GM23248 (cell line): ENCODE results near the gene MBNL1. TPM values are rescaled to one million over a fixed set of nuclear protein-coding genes. Genes with fewer than 3 reads are reported as not detected.
"Not testable (repeated sequence)": the region's sequence is repeated elsewhere in the genome, so short reads cannot be mapped to it uniquely, and the experiment has no call there.

Experiments
- DNase-seq: peaks from one replicate; pipeline ENCODE4 v3.0.0-alpha.2; 2015
- H2AFZ ChIP-seq: fragments of 200-600 bp; sonication (generic); 2 replicates; pipeline ENCODE4 v1.6.1; 2016; ENCODE audit warnings: antibody characterized with exemption
- H3F3A ChIP-seq: fragments of 200-600 bp; sonication (generic); 2 replicates; pipeline ENCODE4 v1.6.1; 2016; ENCODE audit warnings: mild to moderate bottlenecking, antibody characterized with exemption, mixed run types; ENCODE audit not compliant: insufficient read depth
- H3K27ac ChIP-seq: fragments of 200-600 bp; sonication (generic); 2 replicates; pipeline ENCODE4 v1.5.1; 2016; ENCODE audit warnings: mild to moderate bottlenecking
- H3K27me3 ChIP-seq: fragments of 200-600 bp; sonication (generic); replicated peaks from 2 replicates; pipeline ENCODE4 v1.6.1; 2016; ENCODE audit warnings: mild to moderate bottlenecking; ENCODE audit not compliant: insufficient read depth
- H3K36me3 ChIP-seq: fragments of 200-600 bp; sonication (generic); 2 replicates; pipeline ENCODE4 v1.6.1; 2016; ENCODE audit warnings: low read depth, mild to moderate bottlenecking
- H3K4me1 ChIP-seq: fragments of 200-600 bp; sonication (generic); 2 replicates; pipeline ENCODE4 v1.6.1; 2016; ENCODE audit warnings: mild to moderate bottlenecking; ENCODE audit not compliant: insufficient read depth
- H3K4me2 ChIP-seq: fragments of 200-600 bp; sonication (generic); one replicate; pipeline ENCODE4 v1.6.1; 2016; ENCODE audit warnings: mild to moderate bottlenecking; ENCODE audit not compliant: unreplicated experiment
- H3K4me3 ChIP-seq: fragments of 200-600 bp; sonication (generic); 2 replicates; pipeline ENCODE4 v1.5.1; 2016; ENCODE audit warnings: mild to moderate bottlenecking
- H3K79me2 ChIP-seq: fragments of 200-600 bp; sonication (generic); 2 replicates; pipeline ENCODE4 v1.6.1; 2016; ENCODE audit warnings: mild to moderate bottlenecking; ENCODE audit not compliant: insufficient read depth
- H3K9ac ChIP-seq: fragments of 200-600 bp; sonication (generic); 2 replicates; pipeline ENCODE4 v1.6.1; 2016; ENCODE audit warnings: mild to moderate bottlenecking
- H3K9me2 ChIP-seq: fragments of 200-600 bp; sonication (generic); 2 replicates; pipeline ENCODE4 v1.6.1; 2016; ENCODE audit warnings: mixed run types, mild to moderate bottlenecking, moderate library complexity; ENCODE audit not compliant: insufficient read depth
- H3K9me3 ChIP-seq: fragments of 200-600 bp; sonication (generic); one replicate; pipeline ENCODE4 v1.6.1; 2017; ENCODE audit warnings: low read depth
- H4K20me1 ChIP-seq: fragments of 200-600 bp; sonication (generic); 2 replicates; pipeline ENCODE4 v1.6.0; 2016; ENCODE audit not compliant: insufficient read depth
- EZH2 ChIP-seq: fragments of 200-600 bp; sonication (generic); IDR thresholded peaks from 2 replicates; pipeline ENCODE4 v1.6.1; 2018; ENCODE audit warnings: antibody characterized with exemption, mild to moderate bottlenecking; ENCODE audit not compliant: insufficient read depth, poor library complexity, severe bottlenecking
- EZH2phosphoT487 ChIP-seq: fragments of 200-600 bp; sonication (generic); IDR thresholded peaks from 2 replicates; pipeline ENCODE4 v1.6.1; 2018; ENCODE audit warnings: antibody characterized with exemption, moderate library complexity, mild to moderate bottlenecking, low read depth; ENCODE audit not compliant: insufficient read depth
- WGBS, 2 experiments: methylation state at CpG; one replicate each; pipeline ENCODE4 v1.1.6; 2015 to 2017; ENCODE audit warnings: low lambda C conversion rate in 2 of 2, low coverage in 1 of 2; ENCODE audit errors: missing lambda C conversion rate in 2 of 2; 5-methylcytosine and 5-hydroxymethylcytosine counted together
- in situ Hi-C: fragments of 300-500 bp; cut with MboI; formaldehyde crosslinking; loops from 2 replicates; pipeline ENCODE4 v1.15.0; 2020
- polyA plus RNA-seq: library from polyadenylated mRNA; unstranded; fragments of >200 nt; fragmentation: Nextera tagmentation; extraction: Ambion mirVana; gene quantifications from 2 replicates; pipeline ENCODE4 v1.2.1, GENCODE V29; 2016
- total RNA-seq: library from RNA; depleted of rRNA; stranded (reverse); fragments of >200 nt; shearing (Covaris generic); gene quantifications from 2 replicates; pipeline ENCODE4 v1.2.3, GENCODE V29; 2014

The MBNL1 gene
- total and polyA plus RNA-seq, 2 experiments from 2014 or later, result 89.5 to 262 TPM

DNA sequence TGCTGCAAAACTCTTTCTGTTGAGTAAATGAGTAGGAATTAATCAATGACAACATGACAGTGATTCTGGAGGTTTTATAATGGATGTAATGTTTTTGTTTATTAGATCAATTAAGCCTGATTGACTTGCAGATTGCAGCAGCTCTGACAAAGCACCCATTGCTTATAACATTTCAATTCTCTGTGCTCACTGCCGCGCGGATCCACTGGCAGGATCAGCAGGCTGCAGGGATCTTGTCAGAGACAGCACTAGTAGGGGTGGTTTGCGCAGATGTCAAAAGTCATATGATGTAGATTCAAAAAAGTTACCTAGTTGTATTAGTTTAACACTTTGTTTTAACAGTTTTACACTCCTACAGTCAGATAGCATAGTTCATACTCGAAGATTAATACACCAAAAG, 93.4 kb downstream of the MBNL1 start:
- Histone ChIP-seq H2AFZ (no peak overlapping the region), H3K9me3 (no peaks in the 10 kb centered on the region), H4K20me1 (peaks cover 25% of the 10 kb centered on the region), H3K9ac (no peak overlapping the region), H3K27ac (no peak overlapping the region), H3K27me3 (no peaks in the 10 kb centered on the region), H3K9me2 (no peaks in the 10 kb centered on the region), H3K79me2 (peaks cover 100% of the 10 kb centered on the region), H3K4me2 (no peak overlapping the region), H3K4me3 (no peak overlapping the region), H3K4me1 (peaks cover 50% of the 10 kb centered on the region), H3K36me3 (no peaks in the 10 kb centered on the region; the same call in 1 of the 2 replicates), H3F3A (peaks cover 60% of the 10 kb centered on the region)
- no peak for DNase-seq
- no peak for TF ChIP-seq EZH2phosphoT487
- TF ChIP-seq EZH2, result no peak
- in situ Hi-C loops, result no loop called here
- WGBS, 2 experiments, result 90 to 96% methylated on average over 5 of the region's 5 CpGs

DNA sequence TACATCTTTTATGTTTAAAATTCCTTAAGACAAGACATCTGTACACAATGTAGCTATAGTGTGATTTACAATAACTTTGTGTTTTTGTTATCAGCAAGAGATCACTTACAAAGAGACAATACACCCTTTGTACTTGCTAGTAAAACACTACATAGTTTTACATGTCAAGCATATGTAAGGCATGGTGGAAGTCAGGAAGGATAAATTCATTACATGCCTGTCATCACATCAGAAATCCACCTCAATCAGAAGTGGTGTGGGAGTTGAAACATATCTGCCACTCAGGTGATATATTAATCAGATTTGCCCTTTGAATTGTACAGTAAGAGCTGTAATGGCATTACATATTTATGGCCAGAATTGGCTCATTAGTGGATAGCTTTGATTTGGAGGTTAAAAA, 95.5 kb downstream of the MBNL1 start:
- Histone ChIP-seq H2AFZ (no peak overlapping the region), H3K4me1 (peaks cover 36% of the 10 kb centered on the region), H3K27me3 (no peaks in the 10 kb centered on the region), H3F3A (peaks cover 64% of the 10 kb centered on the region), H3K79me2 (peaks cover 100% of the 10 kb centered on the region), H3K4me3 (no peak overlapping the region), H3K4me2 (no peak overlapping the region), H3K9ac (no peak overlapping the region), H3K36me3 (no peaks in the 10 kb centered on the region; the same call in 1 of the 2 replicates), H4K20me1 (peaks cover 30% of the 10 kb centered on the region), H3K27ac (no peak overlapping the region), H3K9me3 (no peaks in the 10 kb centered on the region), H3K9me2 (no peaks in the 10 kb centered on the region)
- no peak for DNase-seq
- no peak for TF ChIP-seq EZH2phosphoT487
- TF ChIP-seq EZH2, result no peak
- in situ Hi-C loops, result no loop called here

DNA sequence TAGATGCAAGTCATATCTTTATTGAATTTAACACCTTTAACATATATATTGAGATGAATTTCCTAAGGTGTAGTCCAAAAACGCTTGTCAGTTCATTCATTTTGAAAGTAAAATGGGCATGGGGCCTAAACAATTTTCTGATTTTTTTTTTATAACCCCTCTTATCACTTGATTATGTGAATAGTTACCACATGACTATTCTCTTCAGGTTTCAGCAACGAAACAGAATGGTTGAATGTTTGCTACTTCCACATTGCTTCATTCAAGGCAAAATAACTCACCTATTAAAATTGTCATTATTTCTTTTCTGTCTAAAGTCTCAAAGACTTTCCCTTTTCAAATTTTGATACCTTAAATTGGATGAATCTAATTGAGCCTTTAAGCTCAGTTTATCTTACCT, 96.4 kb downstream of the MBNL1 start:
- Histone ChIP-seq H3K36me3 (no peaks in the 10 kb centered on the region; the same call in 1 of the 2 replicates), H3K4me1 (peaks cover 27% of the 10 kb centered on the region), H4K20me1 (peaks cover 23% of the 10 kb centered on the region), H3K27ac (no peak overlapping the region), H2AFZ (no peak overlapping the region), H3K9ac (no peak overlapping the region), H3K27me3 (no peaks in the 10 kb centered on the region), H3K4me2 (no peak overlapping the region), H3F3A (peaks cover 56% of the 10 kb centered on the region), H3K79me2 (peaks cover 100% of the 10 kb centered on the region), H3K4me3 (no peak overlapping the region), H3K9me2 (no peaks in the 10 kb centered on the region), H3K9me3 (no peaks in the 10 kb centered on the region)
- DNase-seq, result no peak
- TF ChIP-seq EZH2phosphoT487 (no peak), EZH2 (no peak)
- in situ Hi-C loops, result no loop called here
- WGBS, 2 experiments, result 73 to 74% methylated on average over 2 of the region's 2 CpGs

DNA sequence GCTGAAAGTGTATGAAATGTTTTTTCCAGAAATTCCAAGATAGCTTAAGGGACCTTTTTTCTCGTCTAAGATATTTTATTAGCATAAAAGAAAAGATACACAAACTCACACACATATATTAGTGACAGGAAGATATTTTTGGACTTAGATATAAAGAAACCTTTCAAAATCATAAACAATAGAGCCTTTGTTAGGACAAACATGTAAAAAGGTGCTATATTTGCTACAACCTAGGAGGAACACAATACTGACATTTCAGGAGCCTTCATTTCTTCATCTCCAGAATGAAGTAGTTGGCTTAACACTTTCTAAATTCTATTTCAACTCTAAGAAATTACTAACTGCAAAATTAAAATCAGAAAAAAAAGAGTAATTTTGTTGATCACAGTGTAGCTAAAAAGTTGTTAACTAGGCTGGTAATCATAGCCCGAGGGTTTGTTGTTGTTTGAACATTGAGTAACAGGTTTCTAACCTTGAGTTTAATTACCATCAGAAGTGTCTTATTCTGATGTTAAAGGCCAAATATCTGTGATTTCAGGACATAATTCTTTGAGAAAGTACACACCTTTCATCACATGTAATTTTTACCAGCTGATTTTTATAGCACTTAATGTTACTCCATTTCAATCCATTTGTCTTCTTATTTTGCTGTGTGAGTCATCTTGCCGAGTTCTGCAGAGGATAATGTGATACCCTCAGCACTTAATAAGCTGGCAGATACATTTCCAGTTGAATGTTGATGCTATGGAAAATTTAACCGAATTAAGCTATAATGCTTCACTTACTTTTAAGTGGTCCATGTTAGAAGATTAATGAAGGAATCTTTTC, 97.3 kb downstream of the MBNL1 start:
- Histone ChIP-seq H3K9ac (no peak overlapping the region), H3K27ac (no peak overlapping the region), H3K9me2 (no peaks in the 10 kb centered on the region), H3K27me3 (no peaks in the 10 kb centered on the region), H3K4me3 (no peak overlapping the region), H3K79me2 (peaks cover 100% of the 10 kb centered on the region), H3K9me3 (no peaks in the 10 kb centered on the region), H3K36me3 (no peaks in the 10 kb centered on the region; the same call in 1 of the 2 replicates), H4K20me1 (peaks cover 29% of the 10 kb centered on the region), H3F3A (peaks cover 50% of the 10 kb centered on the region), H2AFZ (no peak overlapping the region), H3K4me2 (no peak overlapping the region), H3K4me1 (peaks cover 18% of the 10 kb centered on the region)
- 30 to 32% methylated on average over 4 of the region's 4 CpGs for WGBS, 2 experiments
- in situ Hi-C loops, result no loop called here
- no peak for TF ChIP-seq EZH2
- no peak for TF ChIP-seq EZH2phosphoT487
- peak; percentile 77 for DNase-seq

DNA sequence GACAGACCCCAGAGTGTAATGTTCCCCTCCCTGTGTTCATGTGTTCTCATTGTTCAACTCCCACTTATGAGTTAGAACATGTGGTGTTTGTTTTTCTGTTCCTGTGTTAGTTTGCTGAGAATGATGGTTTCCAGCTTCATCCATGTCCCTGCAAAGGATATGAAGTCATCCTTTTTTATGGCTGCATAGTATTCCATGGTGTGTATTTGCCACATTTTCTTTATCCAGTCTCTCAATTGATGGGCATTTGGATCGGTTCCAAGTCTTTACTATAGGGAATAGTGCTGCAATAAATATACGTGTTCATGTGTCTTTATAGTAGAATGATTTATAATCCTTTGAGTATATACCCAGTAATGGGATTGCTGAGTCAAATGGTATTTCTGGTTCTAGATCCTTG, 98.5 kb downstream of the MBNL1 start:
- H3K27ac ChIP-seq, H3K4me2 ChIP-seq, H3K9ac ChIP-seq, H3K36me3 ChIP-seq, DNase-seq, in situ Hi-C loops, H2AFZ ChIP-seq, H3K4me3 ChIP-seq, H3K9me3 ChIP-seq, H3K27me3 ChIP-seq, H3K9me2 ChIP-seq: not testable (repeated sequence)
- peaks cover 32% of the 10 kb centered on the region for H4K20me1 ChIP-seq
- H3K79me2 ChIP-seq, result peaks cover 100% of the 10 kb centered on the region
- WGBS, 2 experiments, result 92 to 95% methylated on average over 2 of the region's 2 CpGs
- peaks cover 13% of the 10 kb centered on the region for H3K4me1 ChIP-seq
- H3F3A ChIP-seq, result peaks cover 44% of the 10 kb centered on the region

DNA sequence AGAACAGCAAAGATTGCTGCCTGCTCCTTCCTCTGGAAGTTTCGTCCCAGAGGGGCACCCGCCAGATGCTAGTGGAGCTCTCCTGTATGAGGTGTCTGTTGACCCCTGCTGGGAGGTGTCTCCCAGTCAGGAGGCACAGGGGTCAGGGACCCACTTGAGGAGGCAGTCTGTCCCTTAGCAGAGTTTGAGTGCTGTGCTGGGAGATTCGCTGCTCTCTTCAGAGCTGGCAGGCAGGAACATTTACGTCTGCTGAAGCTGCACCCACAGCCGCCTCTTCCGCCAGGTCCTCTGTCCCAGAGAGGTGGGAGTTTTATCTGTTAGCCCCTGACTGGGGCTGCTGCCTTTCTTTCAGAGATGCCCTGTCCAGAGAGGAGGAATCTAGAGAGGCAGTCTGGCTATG, 103.9 kb downstream of the MBNL1 start:
- H3K27ac ChIP-seq, DNase-seq, H3K27me3 ChIP-seq, H3K4me3 ChIP-seq, H3K9ac ChIP-seq, H3K9me2 ChIP-seq, H3K9me3 ChIP-seq, in situ Hi-C loops, H3K4me2 ChIP-seq, H2AFZ ChIP-seq, H3K36me3 ChIP-seq: not testable (repeated sequence)
- Histone ChIP-seq H3K4me1 (peaks cover 31% of the 10 kb centered on the region), H4K20me1 (peaks cover 13% of the 10 kb centered on the region; the same call in 1 of the 2 replicates), H3F3A (peaks cover 24% of the 10 kb centered on the region), H3K79me2 (peaks cover 100% of the 10 kb centered on the region)
- 94 to 96% methylated on average over 6 of the region's 6 CpGs for WGBS, 2 experiments
